Left renal pelvis (tissue), 4 donors: ENCODE results near the gene NELFB. TPM values are rescaled to one million over a fixed set of nuclear protein-coding genes. Genes with fewer than 3 reads are reported as not detected.

Source experiments
- DNase-seq, 4 donors: peaks; one replicate each; pipeline ENCODE4 v3.0.0-alpha.2; 2013; ENCODE audit warnings: low read depth in 4 of 4, low spot score in 3 of 4
- polyA plus RNA-seq, 4 donors: library from polyadenylated mRNA; unstranded; fragments of 120-200 nt; gene quantifications; one replicate each; pipeline ENCODE4 v1.2.1, GENCODE V29; 2013; ENCODE audit not compliant: insufficient read length in 4 of 4

NELFB gene
- polyA plus RNA-seq, 4 donors = 44.5 to 56.7 (median 50.4) TPM

GRCh38 chr9:137279741-137280473 is 24.8 kb downstream of the NELFB start:
- DNase-seq = no peak

- no peak for DNase-seq
Measured at GRCh38 chr9:137280474-137281344, 25.6 kb downstream of the NELFB start.

- no peak for DNase-seq
Measured at GRCh38 chr9:137281345-137282116, 26.4 kb downstream of the NELFB start.

- DNase-seq = no peak
Measured at GRCh38 chr9:137286975-137287383, 31.9 kb downstream of the NELFB start.

- DNase-seq = no peak
Measured at GRCh38 chr9:137293094-137293481, 38.0 kb downstream of the NELFB start.

- no peak for DNase-seq
Measured at GRCh38 chr9:137293482-137294090, 38.5 kb downstream of the NELFB start.

- no peak for DNase-seq
Measured at GRCh38 chr9:137294091-137294680, 39.1 kb downstream of the NELFB start.

GRCh38 chr9:137294681-137295237 is 39.6 kb downstream of the NELFB start:
- no peak for DNase-seq

- DNase-seq = no peak
Measured at GRCh38 chr9:137295238-137295811, 40.2 kb downstream of the NELFB start.

- DNase-seq = no peak
Measured at GRCh38 chr9:137295849-137296669, 40.9 kb downstream of the NELFB start.

- DNase-seq = no peak
Measured at GRCh38 chr9:137296670-137297664, 41.8 kb downstream of the NELFB start.

- no peak for DNase-seq
Measured at GRCh38 chr9:137297966-137298365, 42.8 kb downstream of the NELFB start.

GRCh38 chr9:137298401-137299202 is 43.5 kb downstream of the NELFB start:
- DNase-seq = no peak

- no peak for DNase-seq
Measured at GRCh38 chr9:137299203-137299565, 44.1 kb downstream of the NELFB start.

- no peak for DNase-seq
Measured at GRCh38 chr9:137299938-137300337, 44.8 kb downstream of the NELFB start.

GRCh38 chr9:137300567-137301080 is 45.5 kb downstream of the NELFB start:
- no peak for DNase-seq
